H9 (cell line): ENCODE results near the gene PRTN3. TPM values are rescaled to one million over a fixed set of nuclear protein-coding genes. Genes with fewer than 3 reads are reported as not detected.

Source experiments
- DNase-seq: peaks from one replicate; pipeline ENCODE4 v3.0.0-alpha.2; 2017
- H2AFZ ChIP-seq: one replicate; pipeline ENCODE4 v1.6.1; 2013; ENCODE audit warnings: mild to moderate bottlenecking, low read length, control low read depth, moderate library complexity
- H2AK5ac ChIP-seq: 2 replicates; pipeline ENCODE4 v1.6.1; 2013; ENCODE audit warnings: low read length, control low read depth, mixed read lengths; ENCODE audit not compliant: insufficient read length
- H2BK120ac ChIP-seq: one replicate; pipeline ENCODE4 v1.6.1; 2013; ENCODE audit warnings: low read depth, mild to moderate bottlenecking, low read length, control low read depth, inconsistent platforms; ENCODE audit not compliant: poor library complexity, severe bottlenecking
- H2BK12ac ChIP-seq: 2 replicates; pipeline ENCODE4 v1.6.1; 2013; ENCODE audit warnings: low read length, control low read depth, mixed read lengths, low read depth; ENCODE audit not compliant: insufficient read length
- H2BK15ac ChIP-seq: 2 replicates; pipeline ENCODE4 v1.6.1; 2013; ENCODE audit warnings: low read depth, low read length, control low read depth
- H2BK20ac ChIP-seq: one replicate; pipeline ENCODE4 v1.6.1; 2013; ENCODE audit warnings: low read depth, mild to moderate bottlenecking, low read length, control low read depth, inconsistent platforms; ENCODE audit not compliant: poor library complexity, severe bottlenecking
- H2BK5ac ChIP-seq: 2 replicates; pipeline ENCODE4 v1.6.1; 2013; ENCODE audit warnings: low read length, control low read depth, mixed read lengths; ENCODE audit not compliant: insufficient read length
- H3K14ac ChIP-seq: 2 replicates; pipeline ENCODE4 v1.6.1; 2013; ENCODE audit warnings: low read length, control low read depth; ENCODE audit not compliant: insufficient read depth
- H3K18ac ChIP-seq: 2 replicates; pipeline ENCODE4 v1.6.1; 2013; ENCODE audit warnings: low read depth, mild to moderate bottlenecking, mixed read lengths, low read length, control low read depth; ENCODE audit not compliant: insufficient read length
- H3K23ac ChIP-seq: 2 replicates; pipeline ENCODE4 v1.6.1; 2013; ENCODE audit warnings: low read length, control low read depth, mixed read lengths, low read depth; ENCODE audit not compliant: insufficient read length
- H3K23me2 ChIP-seq: 2 replicates; pipeline ENCODE4 v1.6.1; 2013; ENCODE audit warnings: low read depth, mild to moderate bottlenecking, mixed read lengths, low read length, control low read depth; ENCODE audit not compliant: insufficient read length, poor library complexity, severe bottlenecking
- H3K27ac ChIP-seq: 2 replicates; pipeline ENCODE4 v1.5.1; 2013; ENCODE audit warnings: low read length, control low read depth, mixed read lengths, low read depth; ENCODE audit not compliant: insufficient read length
- H3K27me3 ChIP-seq: 2 replicates; pipeline ENCODE4 v1.6.1; 2013; ENCODE audit warnings: low read length, control low read depth, inconsistent platforms; ENCODE audit not compliant: insufficient read depth
- H3K4ac ChIP-seq: 2 replicates; pipeline ENCODE4 v1.6.1; 2013; ENCODE audit warnings: low read depth, mild to moderate bottlenecking, control low read depth, inconsistent platforms, low read length, moderate library complexity
- H3K4me1 ChIP-seq: 2 replicates; pipeline ENCODE4 v1.6.1; 2013; ENCODE audit warnings: low read length, control low read depth, inconsistent platforms; ENCODE audit not compliant: insufficient read depth
- H3K4me2 ChIP-seq: 2 replicates; pipeline ENCODE4 v1.6.1; 2013; ENCODE audit warnings: low read length, control low read depth, mixed read lengths; ENCODE audit not compliant: insufficient read length, insufficient read depth
- H3K56ac ChIP-seq: 2 replicates; pipeline ENCODE4 v1.6.1; 2013; ENCODE audit warnings: low read depth, mild to moderate bottlenecking, mixed read lengths, low read length, control low read depth; ENCODE audit not compliant: insufficient read length
- H3K79me1 ChIP-seq: 2 replicates; pipeline ENCODE4 v1.6.1; 2013; ENCODE audit warnings: low read depth, mild to moderate bottlenecking, moderate library complexity, low read length, control low read depth, inconsistent platforms; ENCODE audit not compliant: insufficient read depth, poor library complexity, severe bottlenecking
- H3K79me2 ChIP-seq: 2 replicates; pipeline ENCODE4 v1.6.1; 2013; ENCODE audit warnings: low read length, control low read depth, inconsistent platforms; ENCODE audit not compliant: insufficient read depth
- H3K9ac ChIP-seq: 2 replicates; pipeline ENCODE4 v1.6.1; 2013; ENCODE audit warnings: low read length, control low read depth, mixed read lengths; ENCODE audit not compliant: insufficient read length; ENCODE audit errors: extremely low read depth
- H3K9me3 ChIP-seq: one replicate; pipeline ENCODE4 v1.6.1; 2013; ENCODE audit warnings: low read depth, low read length, inconsistent platforms; ENCODE audit not compliant: control insufficient read depth
- H3T11ph ChIP-seq: one replicate; pipeline ENCODE4 v1.6.1; 2013; ENCODE audit warnings: mild to moderate bottlenecking, low read length, control low read depth, inconsistent platforms
- H4K20me1 ChIP-seq: one replicate; pipeline ENCODE4 v1.6.1; 2013; ENCODE audit not compliant: control insufficient read depth, insufficient read length, insufficient read depth
- H4K5ac ChIP-seq: 2 replicates; pipeline ENCODE4 v1.6.1; 2013; ENCODE audit warnings: low read depth, mild to moderate bottlenecking, mixed read lengths, low read length, control low read depth; ENCODE audit not compliant: insufficient read length
- H4K8ac ChIP-seq: replicated peaks from 2 replicates; pipeline ENCODE4 v1.6.1; 2013; ENCODE audit warnings: low read length, control low read depth, mixed read lengths, low read depth; ENCODE audit not compliant: insufficient read length
- H4K91ac ChIP-seq: 2 replicates; pipeline ENCODE4 v1.6.1; 2013; ENCODE audit warnings: low read depth, mild to moderate bottlenecking, moderate library complexity, mixed read lengths, low read length, control low read depth; ENCODE audit not compliant: insufficient read length
- H3K27ac Mint-ChIP-seq, 3 experiments: 2 replicates in 2 of 3; 3 replicates in 1 of 3; pipeline ENCODE4 v1.8.0; 2020 to 2021; ENCODE audit warnings: mixed read lengths in 3 of 3, mild to moderate bottlenecking in 1 of 3, moderate library complexity in 1 of 3
- H3K27me3 Mint-ChIP-seq: 2 replicates; pipeline ENCODE4 v1.8.0; 2021; ENCODE audit warnings: low read depth, mild to moderate bottlenecking, moderate library complexity, mixed read lengths
- H3K36me3 Mint-ChIP-seq, 3 experiments: 2 replicates in 2 of 3; 3 replicates in 1 of 3; pipeline ENCODE4 v1.8.0; 2020 to 2021; ENCODE audit warnings: low read depth in 3 of 3, mixed read lengths in 3 of 3; ENCODE audit not compliant: insufficient read depth in 1 of 3
- H3K4me1 Mint-ChIP-seq, 2 experiments: 2 replicates each; pipeline ENCODE4 v1.8.0; 2020; ENCODE audit warnings: mixed read lengths in 2 of 2
- H3K4me3 Mint-ChIP-seq, 2 experiments: 2 replicates in 1 of 2; 3 replicates in 1 of 2; pipeline ENCODE4 v1.8.0; 2020 to 2021; ENCODE audit warnings: mild to moderate bottlenecking in 2 of 2, mixed read lengths in 2 of 2, moderate library complexity in 1 of 2
- H3K9me3 Mint-ChIP-seq, 2 experiments: 2 replicates in 1 of 2; 3 replicates in 1 of 2; pipeline ENCODE4 v1.8.0; 2020; ENCODE audit warnings: mild to moderate bottlenecking in 2 of 2, mixed read lengths in 2 of 2, moderate library complexity in 1 of 2
- CTCF ChIP-seq: fragments of 200-600 bp; sonication (generic); conservative IDR thresholded peaks from 3 replicates; pipeline ENCODE4 v1.8.0; 2021; ENCODE audit warnings: antibody characterized with exemption, mild to moderate bottlenecking
- WGBS: extraction: QIAGEN DNeasy Blood & Tissue Kit; methylation state at CpG from one replicate; pipeline ENCODE4 v1.1.7; 2013; ENCODE audit warnings: missing lambda C conversion rate, low lambda C conversion rate, mixed read lengths; ENCODE audit not compliant: insufficient read length; ENCODE audit errors: extremely low coverage; 5-methylcytosine and 5-hydroxymethylcytosine counted together
- total RNA-seq: library from RNA; stranded (reverse); gene quantifications from 2 replicates; pipeline ENCODE4 v1.2.1, GENCODE V29; 2021

PRTN3 gene
- total RNA-seq, 1 experiment from 2014 or later = 0.31 TPM

- no peak overlapping the region; the same call in 1 of the 2 replicates for H3K14ac ChIP-seq
- H3K4me3 Mint-ChIP-seq = peak overlapping the region in 1 of 2 experiments; percentile 53; a peak in 1 of 5 replicates
- H3K4me1 ChIP-seq = no peaks in the 10 kb centered on the region; the same call in 1 of the 2 replicates
- no CpG with 5 or more reads among the region's 53 CpGs for WGBS
- peaks cover 48% of the 10 kb centered on the region; the same call in 1 of the 2 replicates for H3K79me2 ChIP-seq
- no peaks in the 10 kb centered on the region for H3K23me2 ChIP-seq
- H3K18ac ChIP-seq = no peak overlapping the region
- no peak overlapping the region for H3K23ac ChIP-seq
- H3K27me3 Mint-ChIP-seq = no peaks in the 10 kb centered on the region
- H2BK15ac ChIP-seq = no peak overlapping the region
- H4K20me1 ChIP-seq = no peaks in the 10 kb centered on the region
- peaks cover 13% of the 10 kb centered on the region for H3K79me1 ChIP-seq
- H3K4ac ChIP-seq = no peak overlapping the region
- H2BK12ac ChIP-seq = no peak overlapping the region
- H3K9me3 Mint-ChIP-seq = no peaks in the 10 kb centered on the region; a peak in 1 of 5 replicates
- no peaks in the 10 kb centered on the region for H3K27me3 ChIP-seq
- H2AFZ ChIP-seq = no peak overlapping the region
- peak overlapping the region in 1 of 3 experiments; percentile 92; a peak in 2 of 7 replicates for H3K27ac Mint-ChIP-seq
- H3K9ac ChIP-seq = no peak overlapping the region
- no peak overlapping the region for H3K27ac ChIP-seq
- no peak overlapping the region for H2BK5ac ChIP-seq
- no peaks in the 10 kb centered on the region for H3K9me3 ChIP-seq
- peak; percentile 25 for DNase-seq
- H3K56ac ChIP-seq = no peak overlapping the region
- no peak overlapping the region for H2AK5ac ChIP-seq
- H4K91ac ChIP-seq = no peak overlapping the region
- H3K4me1 Mint-ChIP-seq = peaks cover 19 to 31% of the 10 kb centered on the region in 2 experiments
- no peak overlapping the region for H3T11ph ChIP-seq
- no peak overlapping the region for H4K8ac ChIP-seq
- H4K5ac ChIP-seq = no peak overlapping the region
- no peak for TF ChIP-seq CTCF
- H3K4me2 ChIP-seq = no peak overlapping the region
- no peak overlapping the region for H2BK20ac ChIP-seq
- no peak overlapping the region for H2BK120ac ChIP-seq
- peaks cover 56 to 80% (median 76%) of the 10 kb centered on the region in 3 experiments for H3K36me3 Mint-ChIP-seq
These were observed 36.2 kb upstream of the PRTN3 start for GRCh38 chr19:804419-805165.
